Measurements from ENCODE around the gene TNP1.

- no peak for TF ChIP-seq CTCF (IDR thresholded peaks at IDR 0.05)
- no peak for TF ChIP-seq POLR2AphosphoS5 (IDR thresholded peaks at IDR 0.05; ENCODE audit: insufficient read depth in 1 of 2, low read depth in 1 of 2)
- no peak for TF ChIP-seq POLR2A (IDR thresholded peaks at IDR 0.05)
Observed at GRCh38 chr2:216829533-216829932, 30.3 kb downstream of the TNP1 start.
